Muscle of leg (tissue), 11 donors: ENCODE data around the gene C1orf174. TPM values are rescaled to one million over a fixed set of nuclear protein-coding genes. Genes with fewer than 3 reads are reported as not detected.

Source experiments
- DNase-seq: peaks from one replicate; pipeline ENCODE4 v3.0.0; 2013
- H3K27ac ChIP-seq: one replicate; pipeline ENCODE4 v1.5.1; 2013; ENCODE audit warnings: mild to moderate bottlenecking, low read length, control low read depth
- H3K27me3 ChIP-seq: one replicate; pipeline ENCODE4 v1.6.1; 2013; ENCODE audit warnings: low read length; ENCODE audit not compliant: control insufficient read depth, insufficient read depth
- H3K36me3 ChIP-seq: one replicate; pipeline ENCODE4 v1.6.1; 2013; ENCODE audit warnings: low read length; ENCODE audit not compliant: control insufficient read depth, insufficient read depth
- H3K4me1 ChIP-seq: one replicate; pipeline ENCODE4 v1.6.1; 2013; ENCODE audit warnings: low read length; ENCODE audit not compliant: control insufficient read depth, insufficient read depth
- H3K4me3 ChIP-seq: one replicate; pipeline ENCODE4 v1.5.1; 2013; ENCODE audit warnings: low read length, control low read depth
- H3K9me3 ChIP-seq: replicated peaks from 2 replicates; pipeline ENCODE4 v1.6.1; 2013; ENCODE audit warnings: low read depth, low read length; ENCODE audit not compliant: control insufficient read depth
- WGBS: methylation state at CpG from one replicate; pipeline ENCODE4 v1.1.5; 2013; ENCODE audit warnings: missing lambda C conversion rate; ENCODE audit not compliant: insufficient coverage; 5-methylcytosine and 5-hydroxymethylcytosine counted together
- polyA plus RNA-seq, 8 donors: library from polyadenylated mRNA; unstranded; fragments of 120-200 nt; gene quantifications; one replicate each; pipeline versions ENCODE4 v1.2.1 to v1.2.3, GENCODE V29; 2013; ENCODE audit warnings: inconsistent platforms in 1 of 8, low replicate concordance in 1 of 8; ENCODE audit not compliant: insufficient read length in 8 of 8, insufficient read depth in 1 of 8
- total RNA-seq: library from RNA; stranded (reverse); fragments of 120-200 nt; gene quantifications from one replicate; pipeline ENCODE4 v1.2.4, GENCODE V29; 2013

C1orf174 gene
- total and polyA plus RNA-seq, 9 donors: 16.5 to 20.9 (median 18.0) TPM

DNA sequence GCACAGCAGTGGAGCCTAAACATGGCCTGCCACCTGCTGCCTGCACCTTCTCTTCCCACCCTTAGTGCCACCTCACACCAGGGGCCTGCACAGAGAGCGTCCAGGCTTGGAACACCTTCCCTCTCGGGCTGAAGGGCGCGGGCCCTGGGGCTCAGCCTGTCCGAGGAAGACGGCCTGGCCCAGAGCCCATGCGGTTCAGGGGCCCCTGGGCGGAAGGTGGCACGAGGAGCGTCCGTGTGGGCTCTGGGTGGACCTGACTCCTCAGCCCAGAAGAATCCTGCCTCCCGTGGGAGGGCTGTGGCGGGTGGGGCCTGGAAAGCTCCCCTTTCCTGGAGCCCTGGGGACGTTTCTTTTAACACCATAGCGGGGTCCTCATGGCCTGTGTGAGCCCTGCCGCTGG is 23.4 kb downstream of the C1orf174 start:
- WGBS: 88% methylated on average over 15 of the region's 16 CpGs
- Histone ChIP-seq H3K9me3 (peaks cover 7% of the 10 kb centered on the region), H3K27ac (no peak overlapping the region), H3K36me3 (peaks cover 46% of the 10 kb centered on the region), H3K4me3 (no peak overlapping the region), H3K27me3 (no peaks in the 10 kb centered on the region), H3K4me1 (no peaks in the 10 kb centered on the region)
- no peak for DNase-seq

DNA sequence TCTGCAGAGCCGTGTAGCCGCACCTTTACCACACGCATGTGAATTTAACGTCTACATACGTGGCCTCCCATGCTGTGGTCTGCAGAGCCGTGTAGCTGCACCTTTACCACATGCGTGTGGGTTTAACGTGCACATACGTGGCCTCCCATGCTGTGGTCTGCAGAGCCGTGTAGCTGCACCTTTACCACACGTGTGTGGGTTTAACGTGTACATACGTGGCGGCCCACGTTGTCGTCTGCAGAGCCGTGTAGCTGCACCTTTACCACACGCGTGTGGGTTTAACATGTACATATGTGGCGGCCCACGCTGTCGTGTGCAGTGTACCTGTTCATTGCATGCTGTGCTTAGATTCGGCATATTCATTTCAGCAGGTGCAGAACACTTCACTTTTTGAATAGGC is 25.3 kb downstream of the C1orf174 start:
- Histone ChIP-seq H3K4me3 (no peak overlapping the region), H3K4me1 (no peaks in the 10 kb centered on the region), H3K27ac (no peak overlapping the region), H3K9me3 (peaks cover 7% of the 10 kb centered on the region), H3K36me3 (peaks cover 43% of the 10 kb centered on the region), H3K27me3 (no peaks in the 10 kb centered on the region)
- DNase-seq: no peak
- 96% methylated on average over 22 of the region's 23 CpGs for WGBS

DNA sequence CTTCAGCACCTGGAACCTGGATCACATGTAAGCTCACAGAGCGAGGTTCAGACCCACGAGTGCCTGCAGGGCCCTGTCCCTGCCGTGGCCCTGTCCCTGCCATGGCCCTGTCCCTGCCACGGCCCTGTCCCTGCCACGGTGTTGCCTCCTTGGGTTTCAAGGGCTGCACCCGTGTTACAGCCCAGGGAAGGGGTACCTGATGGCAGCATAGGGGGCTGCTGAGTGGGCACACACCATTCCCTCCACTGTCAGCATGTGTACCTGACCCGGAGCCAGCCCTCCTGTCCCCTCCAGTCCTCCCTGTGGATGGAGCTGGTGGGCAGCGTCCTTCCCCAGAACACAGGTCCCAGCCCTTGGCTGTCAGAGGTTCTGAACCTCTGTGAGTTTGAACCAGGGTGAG is 27.5 kb downstream of the C1orf174 start:
- Histone ChIP-seq H3K4me3 (no peak overlapping the region), H3K27ac (no peak overlapping the region), H3K27me3 (no peaks in the 10 kb centered on the region), H3K4me1 (no peaks in the 10 kb centered on the region), H3K9me3 (no peaks in the 10 kb centered on the region), H3K36me3 (peaks cover 55% of the 10 kb centered on the region)
- WGBS: 94% methylated on average over 6 of the region's 8 CpGs
- no peak for DNase-seq

DNA sequence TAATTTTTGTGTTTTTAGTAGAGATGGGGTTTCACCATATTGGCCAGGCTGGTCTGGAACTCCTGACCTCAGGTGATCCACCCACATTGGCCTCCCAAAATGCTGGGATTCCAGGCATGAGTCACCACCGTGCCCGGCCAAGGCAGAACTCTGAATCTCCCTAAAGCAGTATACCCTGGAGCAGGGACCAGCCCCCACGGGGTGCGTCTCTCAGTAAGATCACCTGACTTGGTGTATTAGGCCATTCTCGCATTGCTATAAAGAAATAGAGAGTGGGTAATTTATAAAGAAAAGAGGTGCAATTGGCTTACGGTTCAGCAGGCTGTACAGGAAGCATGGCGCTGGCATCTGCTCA is 28.6 kb downstream of the C1orf174 start:
- H3K27me3 ChIP-seq: no peaks in the 10 kb centered on the region
- WGBS: 99% methylated on average over 5 of the region's 7 CpGs
- no peak overlapping the region for H3K27ac ChIP-seq
- H3K36me3 ChIP-seq: peaks cover 59% of the 10 kb centered on the region
- DNase-seq: no peak
- no peak overlapping the region for H3K4me3 ChIP-seq
- H3K4me1 ChIP-seq: no peaks in the 10 kb centered on the region
- no peaks in the 10 kb centered on the region for H3K9me3 ChIP-seq

DNA sequence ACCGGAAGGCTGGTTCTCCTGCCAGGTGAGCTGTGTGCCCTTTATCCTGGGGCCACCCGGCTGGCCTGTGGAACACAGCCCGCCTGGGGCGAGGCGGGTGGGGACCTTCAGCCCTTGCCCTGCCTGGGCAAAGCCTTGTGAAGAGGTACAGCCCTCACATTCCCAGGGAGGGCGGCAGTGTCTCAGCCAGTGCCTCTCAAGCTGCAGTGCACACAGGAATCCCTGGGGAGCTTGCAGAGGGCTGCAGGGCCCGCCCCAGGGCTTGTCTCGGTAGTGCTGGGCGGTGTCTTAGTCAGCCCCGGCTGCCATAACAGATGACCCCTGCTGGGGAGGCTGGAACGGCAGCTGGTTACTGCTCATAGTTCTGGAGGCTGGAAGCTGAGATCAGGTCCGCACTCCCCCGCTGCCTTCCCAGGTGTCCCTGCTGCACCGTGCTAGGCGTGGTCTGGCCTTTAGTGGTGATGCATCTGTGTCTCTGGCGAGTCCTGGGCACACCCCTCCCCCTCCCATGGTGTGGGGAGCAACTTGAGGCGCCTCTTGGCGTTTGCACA is 30.2 kb downstream of the C1orf174 start:
- no peak for DNase-seq
- no peaks in the 10 kb centered on the region for H3K9me3 ChIP-seq
- WGBS: 70% methylated on average over 12 of the region's 18 CpGs
- no peak overlapping the region for H3K27ac ChIP-seq
- H3K36me3 ChIP-seq: peaks cover 53% of the 10 kb centered on the region
- H3K27me3 ChIP-seq: no peaks in the 10 kb centered on the region
- H3K4me1 ChIP-seq: peaks cover 8% of the 10 kb centered on the region
- no peak overlapping the region for H3K4me3 ChIP-seq

DNA sequence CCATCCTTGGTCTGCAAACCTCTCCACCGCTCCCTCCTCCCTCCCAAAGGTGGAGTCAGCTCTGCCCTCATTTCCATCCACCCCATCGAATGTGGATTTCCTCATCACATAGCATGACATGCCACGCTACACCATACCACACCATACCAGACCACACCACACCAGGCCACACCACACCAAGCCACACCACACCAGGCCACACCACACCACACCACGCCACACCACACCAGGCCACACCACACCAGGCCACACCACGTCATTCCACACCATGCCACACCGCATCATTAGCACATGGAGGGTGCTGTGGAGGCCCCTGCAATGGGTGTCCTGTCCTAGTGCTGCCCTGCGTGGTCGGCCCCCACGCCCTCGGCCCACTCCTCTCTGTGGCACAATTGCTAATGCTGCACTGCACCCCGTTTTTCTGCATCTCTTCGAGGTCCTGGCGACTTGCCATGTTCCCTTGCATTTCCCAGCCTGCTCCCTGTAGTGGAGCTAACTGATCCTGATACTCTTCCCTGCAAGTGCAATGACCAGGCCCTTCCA is 31.5 kb downstream of the C1orf174 start:
- peaks cover 50% of the 10 kb centered on the region for H3K36me3 ChIP-seq
- DNase-seq: no peak

DNA sequence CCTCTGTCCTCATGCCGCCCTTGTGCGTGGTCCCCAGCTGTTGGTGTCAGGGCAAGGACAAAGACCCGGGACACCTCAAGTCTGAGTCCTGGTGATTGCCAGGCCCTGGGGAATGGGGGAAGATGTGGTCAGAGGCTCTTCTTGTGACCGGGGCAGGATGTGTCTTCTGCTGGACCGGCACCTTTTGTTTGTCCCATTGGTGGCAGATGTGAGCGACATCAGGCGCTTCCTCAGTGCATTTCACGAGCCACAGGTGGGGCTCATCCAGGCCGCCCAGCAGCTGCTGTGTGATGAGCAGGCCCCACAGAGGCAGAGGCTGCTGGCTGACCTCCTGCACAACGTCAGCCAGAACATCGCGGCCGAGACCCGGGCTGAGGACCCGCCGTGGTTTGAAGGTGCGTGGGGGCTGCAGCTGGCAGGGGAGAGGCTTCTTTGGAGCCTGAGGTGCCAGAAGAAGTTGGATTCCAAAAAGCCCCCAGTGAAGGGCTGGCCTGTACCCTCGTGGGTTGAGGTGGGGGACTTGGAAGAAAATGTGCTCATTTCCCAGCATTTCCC is 34.4 kb downstream of the C1orf174 start:
- no peak overlapping the region for H3K27ac ChIP-seq
- 30% methylated on average over 16 of the region's 18 CpGs for WGBS
- H3K36me3 ChIP-seq: peaks cover 33% of the 10 kb centered on the region
- no peak for DNase-seq
- H3K4me1 ChIP-seq: peaks cover 8% of the 10 kb centered on the region
- no peaks in the 10 kb centered on the region for H3K9me3 ChIP-seq
- H3K4me3 ChIP-seq: no peak overlapping the region
- H3K27me3 ChIP-seq: no peaks in the 10 kb centered on the region

More for the DNA sequence above, 31.5 kb downstream of the C1orf174 start:
- WGBS: 94% methylated on average over 12 of the region's 13 CpGs
- Histone ChIP-seq H3K9me3 (no peaks in the 10 kb centered on the region), H3K4me1 (peaks cover 8% of the 10 kb centered on the region), H3K4me3 (no peak overlapping the region), H3K27me3 (no peaks in the 10 kb centered on the region), H3K27ac (no peak overlapping the region)

DNA sequence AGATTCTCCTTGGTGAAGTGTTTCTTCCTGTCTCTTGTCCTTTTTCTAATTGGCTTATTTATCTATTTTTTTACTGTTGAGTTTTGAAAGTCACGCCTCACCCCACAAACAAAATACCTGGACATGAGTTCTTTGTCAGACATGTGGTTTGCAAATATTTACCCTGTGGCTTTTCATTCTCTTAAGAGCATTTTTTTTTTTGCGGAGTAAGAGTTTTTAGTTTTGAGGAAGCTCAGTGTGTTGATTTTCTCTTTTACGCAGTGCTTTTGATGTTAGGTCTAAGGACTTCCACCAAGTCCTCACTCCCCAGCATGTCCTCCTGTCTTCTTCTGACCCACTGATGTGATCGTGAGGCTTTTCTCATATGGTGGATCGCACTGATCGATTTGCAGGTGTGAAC is 35.2 kb downstream of the C1orf174 start:
- no peak for DNase-seq
- H3K27ac ChIP-seq: no peak overlapping the region
- H3K9me3 ChIP-seq: no peaks in the 10 kb centered on the region
- peaks cover 8% of the 10 kb centered on the region for H3K4me1 ChIP-seq
- no peak overlapping the region for H3K4me3 ChIP-seq
- H3K36me3 ChIP-seq: peaks cover 26% of the 10 kb centered on the region
- WGBS: no CpG with 5 or more reads among the region's 6 CpGs
- no peaks in the 10 kb centered on the region for H3K27me3 ChIP-seq

DNA sequence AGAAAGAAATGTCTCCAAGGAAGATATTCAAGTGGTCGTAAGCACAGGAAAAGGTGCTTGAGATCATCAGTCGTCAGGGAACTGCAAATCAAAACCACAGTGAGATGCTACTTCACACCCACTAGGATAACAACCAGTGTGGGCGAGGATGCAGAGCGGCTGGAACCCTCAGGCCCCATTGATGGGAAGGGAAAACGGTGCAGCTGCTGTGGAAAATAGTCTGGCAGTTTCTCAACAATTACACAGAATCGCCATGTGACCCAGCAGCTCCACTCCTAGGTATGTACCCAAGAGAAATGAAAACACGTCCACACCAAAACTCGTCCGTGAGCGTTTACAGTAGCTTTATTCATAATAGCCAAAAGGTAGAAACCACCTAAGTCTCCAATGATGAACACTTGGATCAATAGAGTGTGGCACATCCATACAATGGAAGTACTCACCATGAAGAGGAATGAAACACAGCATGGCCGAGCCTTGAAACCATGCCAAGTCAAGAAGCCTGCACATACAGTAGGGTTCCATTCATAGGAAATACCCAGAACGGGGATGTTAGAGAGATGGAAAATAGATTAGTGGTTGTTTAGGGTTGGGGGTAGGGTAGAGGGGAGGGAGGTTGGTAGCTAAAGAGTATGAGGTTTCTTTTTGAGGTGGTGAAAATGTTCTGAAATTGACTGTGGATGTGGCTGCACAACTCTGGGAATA is 36.7 kb downstream of the C1orf174 start:
- 46% methylated on average over 4 of the region's 12 CpGs for WGBS
- H3K9me3 ChIP-seq: no peaks in the 10 kb centered on the region
- H3K27me3 ChIP-seq: no peaks in the 10 kb centered on the region
- peaks cover 16% of the 10 kb centered on the region for H3K36me3 ChIP-seq
- peaks cover 10% of the 10 kb centered on the region for H3K4me1 ChIP-seq
- DNase-seq: peak; percentile 64
- peak overlapping the region; percentile 65 for H3K27ac ChIP-seq
- H3K4me3 ChIP-seq: no peak overlapping the region

DNA sequence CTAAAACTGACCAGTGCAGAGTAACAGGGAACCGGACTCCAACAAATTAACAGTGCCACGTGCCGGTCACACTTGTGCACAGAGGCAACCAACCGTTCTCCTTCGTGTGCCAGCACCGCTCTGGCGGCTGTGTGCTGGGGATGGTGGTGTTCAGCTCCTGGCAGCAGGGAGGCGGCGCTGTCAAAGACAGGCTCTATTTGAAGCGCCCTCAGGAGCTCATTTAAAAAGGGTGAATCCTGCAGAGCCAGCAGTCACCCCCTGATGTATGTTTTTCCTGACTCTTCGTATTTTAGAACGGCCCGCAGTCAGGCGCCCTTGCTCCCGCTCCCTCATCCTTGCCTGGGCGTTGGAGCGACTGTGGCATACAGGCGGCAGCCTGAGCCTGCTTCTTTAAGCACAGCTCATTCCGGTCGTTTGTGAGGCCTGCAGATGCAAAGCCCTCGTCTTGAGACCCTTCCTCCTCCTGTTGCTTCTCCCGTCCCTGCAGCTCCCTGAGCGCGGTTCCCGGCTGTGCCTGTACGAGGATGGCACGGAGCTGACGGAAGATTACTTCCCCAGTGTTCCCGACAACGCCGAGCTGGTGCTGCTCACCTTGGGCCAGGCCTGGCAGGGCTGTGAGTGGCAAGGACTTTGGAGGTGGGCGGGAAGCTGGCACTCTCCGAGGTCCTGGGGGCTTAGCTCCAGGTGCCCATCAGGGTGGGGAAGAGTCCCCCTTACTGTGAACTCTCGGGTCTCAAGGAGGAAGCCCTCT is 41.7 kb downstream of the C1orf174 start:
- H3K27me3 ChIP-seq: no peaks in the 10 kb centered on the region
- 43% methylated on average over 33 of the region's 34 CpGs for WGBS
- peaks cover 3% of the 10 kb centered on the region for H3K36me3 ChIP-seq
- peak overlapping the region; percentile 89 for H3K4me3 ChIP-seq
- DNase-seq: peak; percentile 43
- no peak overlapping the region for H3K27ac ChIP-seq
- peaks cover 21% of the 10 kb centered on the region for H3K4me1 ChIP-seq
- H3K9me3 ChIP-seq: no peaks in the 10 kb centered on the region
